Measurements from ENCODE around the gene NOMO2.
"Not testable (repeated sequence)": the region's sequence is repeated elsewhere in the genome, so short reads cannot be mapped to it uniquely, and the experiment has no call there.

DNA sequence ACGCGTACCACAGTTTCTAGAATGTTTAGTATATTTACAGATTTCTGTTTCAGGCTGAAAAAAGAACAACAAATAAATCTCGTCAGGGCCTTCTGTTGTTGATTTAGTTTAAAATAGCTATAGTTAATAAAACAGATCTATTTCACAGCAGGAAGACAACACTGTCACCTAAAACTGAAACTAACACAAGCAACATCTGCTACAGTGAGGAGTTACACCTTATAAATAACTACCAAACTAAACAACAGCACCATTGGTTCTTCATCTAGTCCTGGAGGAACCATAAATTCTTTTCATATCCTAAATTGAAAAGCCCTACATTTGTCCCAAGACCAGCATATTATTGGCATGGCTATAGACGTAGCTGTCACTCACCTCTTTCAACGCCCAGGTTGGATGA is 15.0 kb downstream of the NOMO2 start:
- TF ChIP-seq, protein P1, sequence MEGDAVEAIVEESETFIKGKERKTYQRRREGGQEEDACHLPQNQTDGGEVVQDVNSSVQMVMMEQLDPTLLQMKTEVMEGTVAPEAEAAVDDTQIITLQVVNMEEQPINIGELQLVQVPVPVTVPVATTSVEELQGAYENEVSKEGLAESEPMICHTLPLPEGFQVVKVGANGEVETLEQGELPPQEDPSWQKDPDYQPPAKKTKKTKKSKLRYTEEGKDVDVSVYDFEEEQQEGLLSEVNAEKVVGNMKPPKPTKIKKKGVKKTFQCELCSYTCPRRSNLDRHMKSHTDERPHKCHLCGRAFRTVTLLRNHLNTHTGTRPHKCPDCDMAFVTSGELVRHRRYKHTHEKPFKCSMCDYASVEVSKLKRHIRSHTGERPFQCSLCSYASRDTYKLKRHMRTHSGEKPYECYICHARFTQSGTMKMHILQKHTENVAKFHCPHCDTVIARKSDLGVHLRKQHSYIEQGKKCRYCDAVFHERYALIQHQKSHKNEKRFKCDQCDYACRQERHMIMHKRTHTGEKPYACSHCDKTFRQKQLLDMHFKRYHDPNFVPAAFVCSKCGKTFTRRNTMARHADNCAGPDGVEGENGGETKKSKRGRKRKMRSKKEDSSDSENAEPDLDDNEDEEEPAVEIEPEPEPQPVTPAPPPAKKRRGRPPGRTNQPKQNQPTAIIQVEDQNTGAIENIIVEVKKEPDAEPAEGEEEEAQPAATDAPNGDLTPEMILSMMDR (IDR thresholded peaks at IDR 0.05; ENCODE audit: borderline replicate concordance, extremely low read depth, low read length, poor library complexity, severe bottlenecking) = not testable (repeated sequence)
- TF ChIP-seq EZH2 (IDR thresholded peaks at IDR 0.05; ENCODE audit: borderline replicate concordance, low read depth, low read length, severe bottlenecking) = not testable (repeated sequence)

Data from DND-41 (cell line).